AG04449 (cell line): Measurements from ENCODE around the gene MDFIC2.

Experiments
- CTCF ChIA-PET: fragments of 350-600 bp; formaldehyde crosslinking; extraction: SDS; loops from one replicate; lab custom pipeline; 2021; ENCODE audit warnings: antibody characterized with exemption; lab: Yijun Ruan, JAX
- POLR2A ChIA-PET: fragments of 400-600, 350-600 bp; formaldehyde crosslinking; extraction: SDS; loops from one replicate; lab custom pipeline; 2020; ENCODE audit warnings: antibody characterized with exemption, inconsistent platforms; lab: Yijun Ruan, JAX
- DNase-seq: peaks from one replicate; pipeline ENCODE4 v3.0.0-alpha.2; 2010; ENCODE audit warnings: low read depth, low spot score
- H3K4me3 ChIP-seq: 2 replicates; pipeline ENCODE4 v1.5.1; 2011; ENCODE audit warnings: low read depth, mild to moderate bottlenecking, control low read depth, low read length
- TF ChIP-seq, protein P1 (sequence below): IDR thresholded peaks from one replicate; pipeline ENCODE4 v1.5.1; 2011; ENCODE audit warnings: mild to moderate bottlenecking, moderate library complexity, low read length, control low read depth, inconsistent platforms; ENCODE audit not compliant: insufficient read depth; ENCODE audit errors: missing control alignments

Gene MDFIC2

DNA sequence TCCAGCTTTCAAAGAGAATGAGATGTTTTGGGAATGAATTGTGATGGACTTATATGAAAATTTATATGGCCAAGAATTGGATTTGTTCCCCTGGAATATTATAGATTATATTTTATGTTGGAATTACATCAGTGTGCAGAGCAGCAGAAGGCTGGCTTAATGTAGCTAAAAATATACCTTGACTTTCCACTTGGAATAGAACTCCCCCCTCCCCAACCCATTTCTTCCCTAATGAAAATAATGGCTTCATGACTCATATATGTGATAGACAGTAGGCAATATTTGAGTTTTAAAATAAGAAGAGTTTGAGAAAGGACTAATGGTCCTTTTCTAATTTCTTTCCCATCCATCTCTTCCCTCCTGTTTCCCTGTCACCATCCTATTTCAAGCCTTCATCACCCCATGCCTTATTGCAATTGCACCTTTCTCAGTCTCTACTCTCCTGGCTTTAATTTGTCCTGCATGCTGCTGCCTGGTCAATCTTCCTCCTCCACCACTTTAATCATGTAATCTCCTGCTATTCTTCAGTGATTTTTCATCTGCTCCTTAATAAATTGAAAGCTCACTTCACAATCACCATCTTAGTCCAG is 122.5 kb downstream of the MDFIC2 start:
- no peak for DNase-seq
- ChIA-PET POLR2A (no interaction called here), CTCF (no interaction called here)
- TF ChIP-seq, protein P1, sequence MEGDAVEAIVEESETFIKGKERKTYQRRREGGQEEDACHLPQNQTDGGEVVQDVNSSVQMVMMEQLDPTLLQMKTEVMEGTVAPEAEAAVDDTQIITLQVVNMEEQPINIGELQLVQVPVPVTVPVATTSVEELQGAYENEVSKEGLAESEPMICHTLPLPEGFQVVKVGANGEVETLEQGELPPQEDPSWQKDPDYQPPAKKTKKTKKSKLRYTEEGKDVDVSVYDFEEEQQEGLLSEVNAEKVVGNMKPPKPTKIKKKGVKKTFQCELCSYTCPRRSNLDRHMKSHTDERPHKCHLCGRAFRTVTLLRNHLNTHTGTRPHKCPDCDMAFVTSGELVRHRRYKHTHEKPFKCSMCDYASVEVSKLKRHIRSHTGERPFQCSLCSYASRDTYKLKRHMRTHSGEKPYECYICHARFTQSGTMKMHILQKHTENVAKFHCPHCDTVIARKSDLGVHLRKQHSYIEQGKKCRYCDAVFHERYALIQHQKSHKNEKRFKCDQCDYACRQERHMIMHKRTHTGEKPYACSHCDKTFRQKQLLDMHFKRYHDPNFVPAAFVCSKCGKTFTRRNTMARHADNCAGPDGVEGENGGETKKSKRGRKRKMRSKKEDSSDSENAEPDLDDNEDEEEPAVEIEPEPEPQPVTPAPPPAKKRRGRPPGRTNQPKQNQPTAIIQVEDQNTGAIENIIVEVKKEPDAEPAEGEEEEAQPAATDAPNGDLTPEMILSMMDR: no peak
- H3K4me3 ChIP-seq: no peak overlapping the region

DNA sequence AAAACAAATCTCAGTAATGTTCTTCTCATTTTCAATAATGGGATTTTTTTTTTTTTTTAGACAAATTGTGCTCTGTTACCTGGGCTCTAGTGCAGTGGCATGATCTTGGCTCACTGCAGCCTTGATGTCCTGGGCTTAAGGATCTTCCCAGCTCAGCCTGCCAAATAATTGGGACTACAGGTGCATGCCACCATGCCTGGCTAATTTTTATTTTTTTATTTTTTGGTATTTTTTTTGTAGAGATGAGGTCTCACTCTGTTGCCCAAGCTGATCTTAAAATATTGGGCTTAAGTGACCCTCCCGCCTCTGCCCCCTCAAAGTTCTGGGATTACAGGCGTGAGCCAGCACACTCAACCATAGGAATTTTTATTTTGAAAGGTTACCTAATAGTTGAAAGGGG is 126.2 kb downstream of the MDFIC2 start:
- POLR2A ChIA-PET: no interaction called here
- no peak for DNase-seq
- TF ChIP-seq, protein P1: no peak
- no peak overlapping the region for H3K4me3 ChIP-seq
- CTCF ChIA-PET: no interaction called here

DNA sequence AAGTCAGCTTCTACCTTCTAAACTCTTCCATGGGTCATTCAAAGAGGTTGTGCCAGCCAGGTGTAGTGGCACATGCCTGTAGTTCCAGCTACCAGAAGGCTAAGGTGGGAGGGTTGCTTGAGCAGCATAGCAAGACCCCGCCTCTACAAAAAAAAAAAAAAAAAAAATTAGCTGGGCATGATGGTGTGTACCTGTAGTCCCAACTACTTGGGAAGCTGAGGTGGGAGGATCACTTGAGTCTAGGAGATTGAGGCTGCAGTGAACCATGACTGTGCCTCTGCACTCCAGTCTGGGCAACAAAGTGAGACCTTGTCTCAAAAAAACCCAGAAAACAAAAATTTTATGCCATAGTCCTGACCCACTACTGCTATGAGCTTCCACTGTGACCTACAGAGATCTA is 126.8 kb downstream of the MDFIC2 start:
- ChIA-PET CTCF (no interaction called here), POLR2A (no interaction called here)
- H3K4me3 ChIP-seq: no peak overlapping the region
- TF ChIP-seq, protein P1: no peak
- no peak for DNase-seq

DNA sequence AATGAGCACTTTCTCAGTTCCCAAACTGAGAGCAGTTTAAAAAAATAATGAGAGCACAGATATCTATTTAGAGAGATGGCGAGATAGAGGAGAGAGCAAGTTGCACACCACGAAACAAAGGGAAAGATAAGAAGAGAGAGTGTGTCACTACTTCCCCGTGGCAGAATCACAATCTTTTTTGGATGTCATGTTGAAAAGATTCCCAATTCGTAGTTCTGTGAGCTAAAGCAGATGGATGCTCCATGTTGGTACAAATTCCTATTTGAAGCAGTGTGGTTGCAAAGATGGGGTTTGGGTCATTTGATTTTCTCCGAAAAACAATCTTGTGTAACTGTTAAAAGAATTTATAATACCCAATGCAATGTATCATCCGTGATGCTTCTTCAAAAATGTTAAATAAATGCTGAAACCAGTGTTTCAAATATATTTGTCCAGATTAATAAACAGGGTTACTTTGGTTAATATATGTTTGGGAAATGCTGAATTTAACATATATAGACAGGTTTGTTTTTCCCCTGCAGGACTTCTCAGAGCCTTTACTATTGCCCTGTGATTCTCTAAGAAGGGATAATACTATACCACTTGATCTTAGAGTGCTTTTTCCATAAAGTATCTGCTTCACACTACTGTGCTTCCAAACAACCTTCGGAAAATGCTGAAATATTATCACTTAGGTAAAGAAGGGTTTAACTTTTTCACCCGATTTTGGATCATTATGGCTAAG is 128.5 kb downstream of the MDFIC2 start:
- ChIA-PET POLR2A (no interaction called here), CTCF (no interaction called here)
- TF ChIP-seq, protein P1: no peak
- no peak for DNase-seq
- no peak overlapping the region for H3K4me3 ChIP-seq

DNA sequence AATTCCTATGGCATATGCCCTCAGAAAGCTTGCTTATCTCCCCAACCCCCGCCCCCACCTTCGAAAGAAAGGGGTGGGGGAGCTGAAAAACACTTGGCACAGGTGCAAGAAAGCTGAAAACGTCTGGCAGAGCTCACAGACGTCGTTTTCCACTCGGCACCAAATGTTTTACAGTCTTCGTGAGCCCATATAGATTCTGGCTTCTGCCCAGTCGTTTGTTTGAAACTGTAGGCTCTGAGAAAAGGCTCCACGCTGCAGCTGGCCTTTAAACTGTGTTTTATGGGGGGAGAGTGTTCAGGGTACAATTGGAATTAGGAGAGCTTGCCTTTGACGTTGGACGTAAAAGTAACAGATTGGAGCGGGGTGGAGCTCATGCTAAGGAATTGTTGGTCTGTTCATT is 130.3 kb downstream of the MDFIC2 start:
- POLR2A ChIA-PET: no interaction called here
- no peak overlapping the region for H3K4me3 ChIP-seq
- TF ChIP-seq, protein P1: no peak
- DNase-seq: no peak
- CTCF ChIA-PET: no interaction called here

DNA sequence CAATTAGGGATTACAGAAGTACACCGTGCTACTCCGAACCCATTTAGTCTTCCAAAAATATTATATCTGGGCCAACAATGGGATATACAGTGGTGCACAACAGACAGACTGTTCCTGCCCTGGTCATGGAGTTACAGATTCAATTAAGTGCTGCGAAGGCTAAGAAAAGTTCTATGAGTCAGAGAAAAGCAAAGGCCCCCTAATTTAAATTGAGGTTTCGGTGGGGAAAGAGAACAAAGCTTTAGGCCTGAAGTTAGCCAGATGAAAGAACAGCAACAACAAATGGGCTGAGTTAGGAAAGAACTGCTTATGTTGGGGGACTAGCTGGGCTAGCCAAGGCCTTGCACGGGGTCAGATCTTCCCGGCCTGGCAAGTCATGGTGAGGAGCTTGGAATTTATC is 131.8 kb downstream of the MDFIC2 start:
- POLR2A ChIA-PET: no interaction called here
- H3K4me3 ChIP-seq: no peak overlapping the region
- CTCF ChIA-PET: no interaction called here
- DNase-seq: no peak
- TF ChIP-seq, protein P1: no peak
